ENCODE data around the gene MT1X. TPM values are rescaled to one million over a fixed set of nuclear protein-coding genes. Genes with fewer than 3 reads are reported as not detected.
A peak's percentile ranks its signal among the peaks of the same experiment; 100 is the strongest.
"Not testable (repeated sequence)": the region's sequence is repeated elsewhere in the genome, so short reads cannot be mapped to it uniquely, and the experiment has no call there.

Gene MT1X
- total RNA-seq, 2 donors from 2014 or later, result 60.6 to 66.3 TPM

DNA sequence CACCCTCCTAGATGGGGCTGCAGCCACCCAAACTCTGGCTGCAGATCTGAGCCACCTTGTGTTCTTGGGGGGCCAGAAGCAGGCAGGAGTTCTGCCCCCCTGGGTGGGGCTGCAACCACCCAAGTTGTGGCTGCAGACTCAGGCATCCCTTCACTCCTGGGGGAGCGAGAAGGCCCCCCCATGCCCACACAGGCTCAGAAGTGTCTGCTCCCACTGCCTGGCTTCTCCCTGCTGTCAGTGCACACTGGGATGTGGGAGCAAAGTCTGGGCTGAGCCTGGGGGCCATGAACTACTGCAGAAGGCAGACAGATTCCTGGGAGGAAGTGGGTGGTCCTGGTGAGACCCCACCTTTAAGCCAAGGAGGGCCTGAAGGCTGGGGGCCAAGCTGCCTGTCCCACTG lies 13.0 kb downstream of the MT1X start:
- Mint-ChIP-seq H3K27ac (no peak overlapping the region), H3K9me3 (no peaks in the 10 kb centered on the region), H3K27me3 (peaks cover 0 to 5% of the 10 kb centered on the region in 2 donors), H3K36me3 (no peaks in the 10 kb centered on the region), H3K4me1 (ENCODE audit: low read depth in 2 of 2) (peaks cover 0 to 3% of the 10 kb centered on the region in 2 donors), H3K4me3 (no peak overlapping the region)
- DNase-seq (ENCODE audit: low spot score), result no peak
- ATAC-seq, result no peak

DNA sequence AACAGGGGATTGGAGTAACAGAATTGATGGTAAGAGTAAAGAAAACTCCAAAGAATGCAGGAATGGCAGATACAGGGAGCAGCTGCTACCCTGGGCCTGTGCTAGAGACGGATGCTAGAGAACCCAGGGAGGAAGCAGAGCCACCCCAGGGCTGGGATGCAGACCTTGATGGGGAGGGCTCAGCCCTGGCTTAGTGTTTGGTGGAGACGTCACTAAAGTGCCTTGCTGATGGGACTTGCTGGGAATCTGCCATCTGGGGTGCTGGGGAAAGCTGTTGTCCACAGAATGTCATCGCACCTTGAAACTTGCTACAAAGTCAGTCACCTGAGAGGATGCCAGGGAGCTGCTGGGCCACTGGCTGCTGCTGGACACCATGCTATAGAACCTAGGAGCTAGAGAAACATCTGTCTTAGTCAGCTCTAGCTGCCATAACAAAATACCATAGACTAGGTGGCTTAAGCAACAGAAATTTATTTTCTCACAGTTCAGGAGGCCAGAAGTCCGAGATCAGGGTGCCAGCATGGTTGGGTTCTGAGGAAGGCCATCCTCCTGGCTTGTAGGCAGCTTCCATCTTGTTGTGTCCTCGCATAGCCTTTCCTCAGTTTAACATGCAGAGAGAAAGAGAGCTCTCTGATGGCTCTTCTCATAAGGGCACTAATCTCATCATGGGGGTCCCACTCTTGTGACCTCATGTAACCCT lies 15.3 kb downstream of the MT1X start:
- Mint-ChIP-seq H3K27me3 (no peaks in the 10 kb centered on the region), H3K4me1 (ENCODE audit: low read depth in 2 of 2) (peaks cover 6 to 9% of the 10 kb centered on the region in 2 donors), H3K9me3 (no peaks in the 10 kb centered on the region), H3K36me3 (no peaks in the 10 kb centered on the region), H3K4me3 (no peak overlapping the region), H3K27ac (no peak overlapping the region)
- no peak for DNase-seq (ENCODE audit: low spot score)
- no peak for ATAC-seq

DNA sequence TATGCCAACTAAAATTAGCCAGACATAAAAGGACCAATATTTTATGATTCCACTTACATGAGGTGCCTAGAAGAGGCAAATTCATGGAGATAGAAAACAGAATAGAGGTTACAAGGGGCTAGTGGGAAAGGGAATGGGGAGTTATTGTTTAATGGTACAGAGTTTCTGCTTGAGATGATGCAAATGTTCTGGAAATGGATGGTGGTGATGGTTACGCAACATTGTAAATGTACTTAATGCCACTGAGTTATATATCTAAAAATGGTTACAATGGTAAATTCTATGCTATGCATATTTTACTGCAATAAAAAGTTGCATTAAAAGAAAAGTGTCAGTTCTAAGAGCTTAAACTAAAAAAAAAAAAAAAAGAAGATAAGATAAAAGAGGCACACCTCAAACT lies 17.9 kb downstream of the MT1X start:
- Mint-ChIP-seq H3K27me3 (no peaks in the 10 kb centered on the region), H3K4me1 (ENCODE audit: low read depth in 2 of 2) (peaks cover 6 to 9% of the 10 kb centered on the region in 2 donors), H3K36me3 (no peaks in the 10 kb centered on the region), H3K27ac (peak overlapping the region in 1 of 2 donors; percentile 37), H3K9me3 (no peaks in the 10 kb centered on the region), H3K4me3 (no peak overlapping the region)
- DNase-seq (ENCODE audit: low spot score) (no peak), ATAC-seq (no peak)

DNA sequence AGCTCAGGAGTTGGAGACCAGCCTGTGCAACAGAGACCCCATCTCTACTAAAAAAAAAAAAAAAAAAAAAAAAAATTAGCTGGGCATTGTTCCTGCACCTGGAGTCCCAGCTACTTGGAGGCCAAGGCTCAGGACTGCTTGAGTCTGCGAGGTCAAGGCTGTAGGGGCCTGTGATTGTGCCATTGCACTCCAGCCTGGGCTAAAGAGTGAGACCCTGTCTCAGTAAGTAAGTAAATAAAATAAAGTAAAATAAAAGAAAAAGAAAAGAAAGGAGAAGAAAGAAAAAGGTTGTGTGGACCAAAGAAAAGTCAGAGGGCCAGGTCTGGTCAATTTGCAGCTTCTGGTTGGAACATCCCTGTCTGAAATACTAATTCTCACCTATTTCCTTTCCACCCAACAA lies 18.4 kb downstream of the MT1X start:
- DNase-seq (ENCODE audit: low spot score) (no peak), ATAC-seq (no peak)
- Mint-ChIP-seq H3K4me1 (ENCODE audit: low read depth in 2 of 2) (peaks cover 6 to 9% of the 10 kb centered on the region in 2 donors), H3K9me3 (no peaks in the 10 kb centered on the region), H3K4me3 (no peak overlapping the region), H3K27me3 (no peaks in the 10 kb centered on the region), H3K36me3 (no peaks in the 10 kb centered on the region), H3K27ac (no peak overlapping the region)

DNA sequence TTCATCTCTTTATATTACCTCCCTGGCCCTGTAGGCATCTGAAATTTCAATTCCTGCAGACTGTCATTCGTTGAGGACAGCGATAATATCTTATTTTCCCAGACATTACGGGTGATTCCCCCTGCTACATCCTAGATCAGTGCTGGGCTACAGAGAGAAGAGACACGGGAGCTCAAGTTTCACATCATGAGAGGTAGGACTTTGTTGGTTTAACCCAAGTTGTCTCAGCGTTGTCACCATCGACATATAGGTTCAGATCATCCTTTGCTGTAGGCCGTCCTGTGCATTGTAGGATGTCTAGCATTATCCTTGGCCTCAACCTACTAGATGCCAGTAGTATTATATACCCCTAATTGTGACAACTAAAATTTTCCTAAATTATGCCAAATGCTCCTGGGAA lies 19.3 kb downstream of the MT1X start:
- Mint-ChIP-seq H3K27ac (peak overlapping the region in 1 of 2 donors; percentile 60), H3K27me3 (no peaks in the 10 kb centered on the region), H3K4me3 (no peak overlapping the region), H3K4me1 (ENCODE audit: low read depth in 2 of 2) (peaks cover 6 to 9% of the 10 kb centered on the region in 2 donors), H3K9me3 (no peaks in the 10 kb centered on the region), H3K36me3 (no peaks in the 10 kb centered on the region)
- ATAC-seq (no peak), DNase-seq (ENCODE audit: low spot score) (no peak)

DNA sequence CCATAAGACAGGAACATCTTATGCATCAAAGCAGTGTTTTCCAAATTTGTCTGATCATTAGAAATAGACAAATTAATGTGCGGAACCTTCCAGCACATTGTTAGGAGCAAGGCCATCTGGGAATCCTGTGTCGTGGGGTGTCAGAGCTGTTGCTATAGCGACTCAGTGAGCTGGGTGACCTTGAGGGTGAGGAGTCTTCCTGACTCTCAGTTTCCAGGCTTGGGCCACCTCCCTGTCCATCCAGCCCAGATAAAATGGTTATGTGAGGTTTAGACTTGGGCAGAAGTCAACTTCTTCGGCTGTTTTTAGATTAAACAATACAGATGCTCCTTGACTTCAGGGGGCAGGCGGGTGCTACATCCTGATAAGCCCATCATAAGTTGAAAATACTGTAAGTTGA lies 20.6 kb downstream of the MT1X start:
- ATAC-seq (no peak), DNase-seq (ENCODE audit: low spot score) (no peak)
- H3K27me3 Mint-ChIP-seq, result no peaks in the 10 kb centered on the region
- no peak overlapping the region for H3K27ac Mint-ChIP-seq
- peaks cover 6 to 9% of the 10 kb centered on the region in 2 donors for H3K4me1 Mint-ChIP-seq (ENCODE audit: low read depth in 2 of 2)
- H3K4me3 Mint-ChIP-seq, result no peak overlapping the region
- no peaks in the 10 kb centered on the region for H3K36me3 Mint-ChIP-seq
- H3K9me3 Mint-ChIP-seq, result no peaks in the 10 kb centered on the region

DNA sequence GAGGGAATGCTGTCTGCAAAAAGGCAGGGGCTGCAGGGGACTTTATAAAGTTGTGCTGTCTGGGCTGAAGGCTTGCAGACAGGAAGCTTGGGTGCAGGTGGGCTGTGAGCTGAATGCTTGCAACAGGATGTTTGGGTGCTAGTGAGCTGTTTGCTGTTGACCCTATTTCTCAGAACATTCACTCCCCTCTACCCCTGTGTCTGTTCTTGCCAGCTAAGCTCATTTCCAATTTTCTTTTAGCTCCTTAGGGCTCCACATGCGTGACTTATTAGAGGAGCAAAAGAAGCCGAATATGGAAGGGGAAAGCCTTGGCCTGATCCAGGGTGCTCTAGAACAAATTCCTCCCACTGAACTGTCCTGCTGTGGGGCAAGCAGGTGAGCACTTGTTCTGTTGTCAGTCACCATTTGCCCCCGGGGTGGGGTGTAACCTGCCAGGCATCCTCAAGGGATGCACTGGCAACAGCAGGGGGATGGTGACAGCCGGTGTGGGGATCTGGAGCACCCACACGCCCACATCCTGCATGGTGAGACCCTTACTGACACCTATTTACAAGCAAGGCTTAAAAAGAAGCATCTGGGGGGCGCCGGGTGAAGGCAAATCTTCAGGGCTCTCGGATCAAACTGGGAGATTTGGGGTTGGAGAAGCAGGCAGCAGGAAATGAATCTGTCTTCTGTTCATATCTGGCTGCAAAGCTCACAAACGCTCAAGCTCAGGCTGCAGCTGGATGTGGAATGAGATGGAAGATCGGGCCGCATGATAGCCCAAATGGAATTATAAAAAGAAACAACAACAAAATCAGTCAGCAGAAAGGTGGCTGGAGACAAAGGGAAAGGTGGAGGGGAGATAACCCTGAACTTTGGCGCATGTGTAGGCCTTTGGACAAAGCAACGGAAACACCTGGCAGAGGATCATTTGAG lies 26.5 kb downstream of the MT1X start:
- ATAC-seq (peak in 1 of 2 donors; percentile 57), DNase-seq (ENCODE audit: low spot score) (no peak)
- Mint-ChIP-seq H3K27me3 (no peaks in the 10 kb centered on the region), H3K27ac (peak overlapping the region; percentile 21 to 51), H3K9me3 (no peaks in the 10 kb centered on the region), H3K4me1 (ENCODE audit: low read depth in 2 of 2) (peaks cover 5% of the 10 kb centered on the region in 2 donors), H3K4me3 (no peak overlapping the region), H3K36me3 (no peaks in the 10 kb centered on the region)

DNA sequence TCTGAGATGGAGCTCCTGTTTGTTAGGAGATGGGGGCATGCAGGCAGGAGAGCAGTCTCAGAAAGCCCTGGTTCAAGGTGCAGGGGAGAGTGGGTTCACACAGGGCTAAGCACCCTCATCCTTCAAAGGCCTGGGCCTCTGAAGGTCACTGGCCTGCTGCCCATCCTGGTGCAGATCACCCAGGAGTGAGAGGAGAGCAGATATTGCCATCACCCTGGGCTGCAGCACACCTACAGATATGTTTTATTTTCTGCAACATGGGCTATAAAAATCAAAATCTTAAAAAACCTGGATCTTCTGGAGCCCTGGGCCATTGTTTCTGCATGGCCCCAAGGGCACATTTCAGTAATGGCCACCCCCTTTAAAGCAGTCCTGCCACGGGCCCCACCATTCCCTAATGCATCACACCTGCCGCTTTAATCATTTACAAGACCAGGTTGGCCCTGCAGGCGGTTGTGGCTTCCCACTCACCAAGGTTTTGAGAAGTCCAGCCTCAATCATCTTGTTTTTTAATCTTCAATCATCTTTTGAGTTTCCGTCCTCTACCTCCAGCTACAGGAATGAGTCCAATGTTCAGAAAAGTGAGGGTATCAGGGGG lies 27.3 kb downstream of the MT1X start:
- no peak overlapping the region for H3K4me3 Mint-ChIP-seq
- H3K36me3 Mint-ChIP-seq, result no peaks in the 10 kb centered on the region
- no peaks in the 10 kb centered on the region for H3K27me3 Mint-ChIP-seq
- H3K9me3 Mint-ChIP-seq, result no peaks in the 10 kb centered on the region
- H3K4me1 Mint-ChIP-seq (ENCODE audit: low read depth in 2 of 2), result peaks cover 5% of the 10 kb centered on the region in 2 donors
- ATAC-seq (no peak), DNase-seq (ENCODE audit: low spot score) (no peak)
- peak overlapping the region in 1 of 2 donors; percentile 21 for H3K27ac Mint-ChIP-seq

DNA sequence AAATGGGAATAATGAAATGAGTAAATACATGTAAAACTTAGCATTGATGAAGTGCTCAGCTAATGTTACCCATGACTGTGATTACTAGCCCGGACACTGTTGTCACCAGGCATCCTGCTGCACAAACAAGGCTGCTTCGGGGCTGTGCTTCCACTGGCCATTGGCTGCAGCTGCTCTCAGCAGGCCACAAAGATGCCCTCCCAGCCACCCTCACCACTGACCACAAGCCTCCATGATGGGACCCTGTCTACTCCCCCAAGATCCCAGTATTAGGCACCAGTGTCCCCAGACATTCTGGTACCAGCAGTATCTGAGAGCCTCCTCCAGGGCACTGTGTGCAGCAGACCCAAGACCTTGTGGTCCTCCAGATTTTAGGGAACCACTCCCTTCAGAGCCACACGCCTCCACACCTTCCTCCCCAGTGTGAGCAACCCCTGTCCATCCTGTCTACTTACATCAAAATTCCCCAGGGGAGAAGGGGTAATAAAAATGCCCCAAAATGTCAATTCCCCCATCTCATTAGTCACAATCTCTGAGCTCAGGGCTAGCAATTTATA lies 28.0 kb downstream of the MT1X start:
- DNase-seq (ENCODE audit: low spot score), result no peak
- Mint-ChIP-seq H3K4me1 (ENCODE audit: low read depth in 2 of 2) (peaks cover 5% of the 10 kb centered on the region in 2 donors), H3K27me3 (no peaks in the 10 kb centered on the region), H3K9me3 (no peaks in the 10 kb centered on the region), H3K36me3 (no peaks in the 10 kb centered on the region), H3K4me3 (no peak overlapping the region), H3K27ac (no peak overlapping the region)
- no peak for ATAC-seq

DNA sequence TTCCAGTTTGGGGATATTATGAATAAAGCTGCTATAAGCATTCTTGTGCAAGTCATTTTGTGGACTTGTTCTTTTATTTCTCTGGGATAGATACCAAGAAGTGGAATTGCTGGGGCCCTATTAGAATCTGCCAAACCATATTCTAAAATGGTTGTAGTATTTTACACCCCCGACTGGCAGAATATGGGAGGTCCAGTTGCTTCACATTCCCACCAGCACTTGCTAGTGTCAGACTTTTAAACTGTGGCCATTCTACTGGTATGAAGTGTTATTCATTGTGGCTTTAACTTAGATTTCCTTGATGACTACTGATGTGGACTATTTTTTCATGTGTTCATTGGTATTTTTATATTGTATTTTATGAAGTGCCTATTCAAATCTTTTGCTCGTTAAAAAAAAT lies 29.6 kb downstream of the MT1X start:
- Mint-ChIP-seq H3K27me3 (no peaks in the 10 kb centered on the region), H3K27ac (no peak overlapping the region), H3K4me1 (ENCODE audit: low read depth in 2 of 2) (peaks cover 5% of the 10 kb centered on the region in 2 donors), H3K36me3 (no peaks in the 10 kb centered on the region), H3K4me3 (no peak overlapping the region), H3K9me3 (no peaks in the 10 kb centered on the region)
- no peak for DNase-seq (ENCODE audit: low spot score)
- no peak for ATAC-seq

DNA sequence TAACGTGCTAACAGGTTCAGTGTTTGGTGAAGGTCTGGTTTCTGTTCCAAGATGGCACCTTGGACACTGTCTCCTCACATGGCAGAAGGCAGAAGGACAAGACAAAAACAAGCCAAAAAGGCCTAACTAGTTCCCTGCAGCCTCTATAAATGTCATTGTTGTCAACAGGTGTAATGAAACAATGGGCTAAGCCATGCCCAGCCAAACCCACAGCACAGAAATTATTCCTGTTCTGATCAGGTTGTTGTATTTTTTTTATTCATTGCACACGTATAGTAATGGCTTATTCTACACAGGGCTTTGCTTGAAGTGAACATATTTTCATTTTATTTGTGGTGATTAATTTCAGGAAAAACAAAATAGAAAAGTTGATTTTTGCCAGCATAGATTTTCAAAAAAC lies 31.5 kb downstream of the MT1X start:
- Mint-ChIP-seq H3K9me3 (no peaks in the 10 kb centered on the region), H3K27me3 (no peaks in the 10 kb centered on the region), H3K27ac (no peak overlapping the region), H3K4me3 (no peak overlapping the region), H3K36me3 (no peaks in the 10 kb centered on the region), H3K4me1 (ENCODE audit: low read depth in 2 of 2) (peaks cover 0 to 3% of the 10 kb centered on the region in 2 donors)
- ATAC-seq (no peak), DNase-seq (ENCODE audit: low spot score) (no peak)

DNA sequence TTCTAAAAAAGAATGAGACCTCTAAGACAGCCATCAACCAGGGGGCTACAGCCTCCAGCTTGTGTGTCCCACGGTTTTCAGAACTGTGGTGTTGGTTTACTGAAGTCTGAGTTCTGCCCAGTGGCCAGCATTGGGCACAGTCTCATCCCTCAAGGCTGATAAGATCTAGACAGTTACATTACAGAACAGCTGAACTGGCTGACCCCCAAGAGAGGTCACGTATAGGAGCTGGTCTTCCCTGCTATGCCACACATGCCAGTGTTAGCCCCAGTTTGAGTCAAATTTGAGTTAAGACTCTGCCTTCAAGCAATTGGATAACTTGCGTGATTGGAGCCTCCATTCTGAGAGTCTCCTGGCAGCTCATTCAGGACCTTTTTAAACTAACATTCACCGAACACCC lies 32.9 kb downstream of the MT1X start:
- Mint-ChIP-seq H3K4me3 (no peak overlapping the region), H3K9me3 (no peaks in the 10 kb centered on the region), H3K27me3 (no peaks in the 10 kb centered on the region), H3K27ac (no peak overlapping the region), H3K4me1 (ENCODE audit: low read depth in 2 of 2) (no peaks in the 10 kb centered on the region), H3K36me3 (no peaks in the 10 kb centered on the region)
- no peak for ATAC-seq
- no peak for DNase-seq (ENCODE audit: low spot score)

DNA sequence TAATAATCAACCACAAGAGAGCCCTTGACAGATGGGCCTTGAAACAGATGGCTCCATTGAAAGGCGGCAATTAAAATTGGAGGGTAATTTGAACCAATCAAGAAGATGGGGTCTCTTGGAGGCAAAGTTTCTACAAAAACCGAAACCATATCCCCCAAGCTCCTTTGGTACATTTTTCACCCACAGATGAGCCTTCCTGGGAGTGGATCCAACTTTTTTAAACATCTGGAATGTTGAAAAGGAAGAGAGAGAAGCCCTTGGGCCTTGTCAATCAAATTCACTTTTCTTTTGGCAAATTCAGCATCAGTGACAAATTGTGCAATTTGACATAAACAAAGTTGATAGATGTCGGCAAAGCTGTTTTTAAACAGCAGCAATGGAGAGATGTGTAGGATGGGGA lies 34.5 kb downstream of the MT1X start:
- H3K36me3 Mint-ChIP-seq, result no peaks in the 10 kb centered on the region
- no peaks in the 10 kb centered on the region for H3K4me1 Mint-ChIP-seq (ENCODE audit: low read depth in 2 of 2)
- H3K27ac Mint-ChIP-seq, result no peak overlapping the region
- ATAC-seq (no peak), DNase-seq (ENCODE audit: low spot score) (no peak)
- H3K4me3 Mint-ChIP-seq, result no peak overlapping the region
- no peaks in the 10 kb centered on the region for H3K9me3 Mint-ChIP-seq
- peaks cover 0 to 2% of the 10 kb centered on the region in 2 donors for H3K27me3 Mint-ChIP-seq

DNA sequence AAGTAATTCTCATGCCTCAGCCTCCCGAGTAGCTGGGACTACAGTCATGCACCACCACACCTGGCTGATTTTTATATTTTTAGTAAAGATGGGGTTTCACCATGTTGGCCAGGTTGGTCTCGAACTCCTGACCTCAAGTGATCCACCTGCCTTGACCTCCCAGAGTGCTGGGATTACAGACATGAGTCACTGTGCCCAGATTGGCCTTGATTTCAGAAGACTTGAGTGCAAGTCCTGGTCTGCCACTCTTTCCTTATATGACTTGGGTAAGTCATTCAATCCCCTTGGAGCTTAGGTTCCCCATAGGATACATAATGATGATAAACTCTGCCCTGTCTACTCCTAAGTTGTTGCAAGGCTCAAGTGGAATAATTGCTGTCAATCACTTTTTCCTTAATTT lies 35.3 kb downstream of the MT1X start:
- H3K36me3 Mint-ChIP-seq; H3K27ac Mint-ChIP-seq; ATAC-seq; DNase-seq (ENCODE audit: low spot score); H3K9me3 Mint-ChIP-seq; H3K4me1 Mint-ChIP-seq (ENCODE audit: low read depth in 2 of 2); H3K27me3 Mint-ChIP-seq; H3K4me3 Mint-ChIP-seq: not testable (repeated sequence)

Measured in natural killer cell treated with Interleukin-12 subunit alpha and Interleukin-12 subunit beta and Interleukin-15 and Interleukin-18, amount 100 ng/mL, for 72 hours (primary cell).